ENCODE measurements around the gene TRANK1.
A peak's percentile ranks its signal among the peaks of the same experiment; 100 is the strongest.
"Not testable (repeated sequence)": the region's sequence is repeated elsewhere in the genome, so short reads cannot be mapped to it uniquely, and the experiment has no call there.

TRANK1 gene

GRCh38 chr3:36957862-36958686 is 13.2 kb upstream of the TRANK1 start:
- no peak overlapping the region for H3K4me3 ChIP-seq (ENCODE audit: low read depth, low read length)
- no peak for DNase-seq (ENCODE audit: low read depth)
- TF ChIP-seq CTCF (IDR thresholded peaks at IDR 0.05; ENCODE audit: insufficient read depth, low read depth, low read length, missing control alignments), result no peak

DNA sequence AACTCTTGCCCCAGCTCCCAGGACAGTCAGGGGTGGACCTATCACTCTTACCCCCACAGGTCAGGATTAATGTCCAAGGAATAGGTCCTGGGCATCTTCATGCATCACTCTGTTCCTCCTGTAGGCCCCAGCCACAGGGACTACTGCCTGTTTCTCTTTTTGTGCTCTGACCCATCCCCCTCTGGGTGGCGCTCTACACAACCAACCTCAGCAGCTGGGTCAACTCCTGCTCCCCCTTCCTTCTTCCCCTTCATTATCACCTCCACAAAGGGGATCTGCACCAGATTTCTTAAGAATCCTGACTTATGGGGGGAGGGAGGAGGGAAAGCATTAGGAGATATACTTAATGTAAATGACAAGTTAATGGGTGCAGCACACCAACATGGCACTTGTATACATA is 12.2 kb upstream of the TRANK1 start:
- DNase-seq (ENCODE audit: low read depth), result no peak
- peak; percentile 18 for TF ChIP-seq CTCF (IDR thresholded peaks at IDR 0.05; ENCODE audit: insufficient read depth, low read depth, low read length, missing control alignments)
- H3K4me3 ChIP-seq (ENCODE audit: low read depth, low read length), result no peak overlapping the region

- H3K4me3 ChIP-seq (ENCODE audit: low read depth, low read length), result no peak overlapping the region
- no peak for TF ChIP-seq CTCF (IDR thresholded peaks at IDR 0.05; ENCODE audit: insufficient read depth, low read depth, low read length, missing control alignments)
- DNase-seq (ENCODE audit: low read depth), result no peak
Measured at GRCh38 chr3:36956155-36956554, 11.3 kb upstream of the TRANK1 start.

- no peak overlapping the region for H3K4me3 ChIP-seq (ENCODE audit: low read depth, low read length)
- DNase-seq (ENCODE audit: low read depth), result no peak
- no peak for TF ChIP-seq CTCF (IDR thresholded peaks at IDR 0.05; ENCODE audit: insufficient read depth, low read depth, low read length, missing control alignments)
Measured at GRCh38 chr3:36954452-36955134, 9.7 kb upstream of the TRANK1 start.

DNA sequence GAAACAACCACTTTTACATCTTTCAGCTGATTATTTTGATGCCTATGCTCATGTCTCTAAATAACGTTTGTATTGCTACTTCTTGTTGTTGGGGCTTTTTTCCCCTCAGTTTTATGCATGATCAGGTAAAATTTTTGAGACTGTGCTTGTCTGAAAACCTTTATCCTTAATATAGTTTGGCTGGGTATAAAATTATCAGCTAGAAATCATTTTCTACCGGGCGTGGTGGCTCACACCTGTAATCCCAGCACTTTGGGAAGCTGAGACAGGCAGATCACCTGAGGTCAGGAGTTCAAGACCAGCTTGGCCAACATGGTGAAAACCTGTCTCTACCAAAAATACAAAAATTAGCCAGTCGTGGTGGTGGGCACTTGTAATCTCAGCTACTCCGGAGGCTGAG is 3.0 kb upstream of the TRANK1 start:
- not testable (repeated sequence) for DNase-seq (ENCODE audit: low read depth); H3K4me3 ChIP-seq (ENCODE audit: low read depth, low read length)

- no peak for DNase-seq (ENCODE audit: low read depth)
- H3K4me3 ChIP-seq (ENCODE audit: low read depth, low read length), result no peak overlapping the region; the same call in 1 of the 2 replicates
- no peak for TF ChIP-seq CTCF (IDR thresholded peaks at IDR 0.05; ENCODE audit: insufficient read depth, low read depth, low read length, missing control alignments)
Measured at GRCh38 chr3:36945333-36945980, 603 bp upstream of the TRANK1 start.

GRCh38 chr3:36944012-36944640 is 728 bp downstream of the TRANK1 start:
- no peak for TF ChIP-seq CTCF (IDR thresholded peaks at IDR 0.05; ENCODE audit: insufficient read depth, low read depth, low read length, missing control alignments)
- peak; percentile 22 for DNase-seq (ENCODE audit: low read depth)
- H3K4me3 ChIP-seq (ENCODE audit: low read depth, low read length), result peak overlapping the region; percentile 61
